ENCODE data around the gene TSHB.

Gene TSHB

DNA sequence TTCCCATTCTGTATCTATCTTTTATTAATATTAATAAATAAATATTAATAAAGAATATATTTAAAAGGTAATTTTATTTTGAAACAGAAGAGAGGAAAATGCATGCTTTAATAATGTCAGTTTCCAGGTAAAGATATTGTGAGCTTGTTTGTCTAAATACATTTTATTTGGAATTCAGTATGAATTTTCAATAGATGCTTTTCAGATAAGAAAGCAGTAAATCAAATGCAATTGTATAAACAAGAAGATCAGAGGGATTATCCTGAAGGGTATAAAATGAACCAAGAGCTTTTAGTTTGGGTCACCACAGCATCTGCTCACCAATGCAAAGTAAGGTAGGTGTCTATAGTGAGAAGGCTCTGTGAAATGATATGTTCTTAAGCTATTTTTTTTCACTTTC is at the start of gene TSHB:
TSHB (plus strand) TSS at position 301 of the 400 bp plus-strand sequence. CDS start 3,537 bp downstream, outside the sequence.
- Histone ChIP-seq H4K20me1 (ENCODE audit: control insufficient read depth, insufficient read depth, low read depth, low read length) (no peaks in the 10 kb centered on the region), H3K36me3 (ENCODE audit: control insufficient read depth, low read length) (no peaks in the 10 kb centered on the region), H3K27ac (ENCODE audit: low read depth, low read length) (no peak within 1 kb of the TSS), H3K79me2 (ENCODE audit: control insufficient read depth, low read length) (no peaks in the 10 kb centered on the region), H3K4me2 (ENCODE audit: low read length) (no peak within 1 kb of the TSS), H3K4me3 (ENCODE audit: low read length) (no peak within 1 kb of the TSS), H3K9me2 (replicated peaks; ENCODE audit: control insufficient read depth, low read length) (no peaks in the 10 kb centered on the region), H3K4me1 (ENCODE audit: control insufficient read depth, low read length) (no peaks in the 10 kb centered on the region), H3K27me3 (ENCODE audit: control insufficient read depth, low read length) (no peaks in the 10 kb centered on the region), H3F3A (ENCODE audit: control insufficient read depth, insufficient read depth) (no peaks in the 10 kb centered on the region), H3K9me3 (ENCODE audit: control insufficient read depth, insufficient read depth, low read length) (no peaks in the 10 kb centered on the region)
- TF ChIP-seq CTCF (IDR thresholded peaks at IDR 0.05; ENCODE audit: low read depth, low read length, poor library complexity, severe bottlenecking), result no peak
- TF ChIP-seq EZH2phosphoT487 (IDR thresholded peaks at IDR 0.05; ENCODE audit: borderline replicate concordance, low read length), result no peak

DNA sequence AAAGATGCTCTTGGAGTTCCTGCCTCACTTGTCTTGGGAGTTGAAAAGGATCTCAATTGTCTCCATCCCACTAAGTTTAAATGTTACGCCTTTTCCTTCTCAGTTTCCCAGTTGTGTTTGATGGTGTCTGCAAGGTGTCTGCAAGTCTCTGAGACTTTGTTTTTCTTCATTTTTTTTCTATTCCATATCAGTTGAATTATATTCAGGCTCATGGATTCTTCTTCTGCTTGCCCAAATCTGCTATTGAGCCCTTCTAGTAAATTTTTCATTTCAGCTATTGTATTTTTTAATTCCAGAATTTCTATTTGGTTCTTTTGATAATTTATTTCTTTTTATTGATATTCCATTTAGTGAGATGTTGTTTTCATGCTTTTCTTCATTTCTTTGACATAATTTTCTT is 47.4 kb upstream of the TSHB start:
- Histone ChIP-seq H3K27me3 (ENCODE audit: control insufficient read depth, low read length) (no peaks in the 10 kb centered on the region), H3K4me3 (ENCODE audit: low read length) (no peak overlapping the region), H3K79me2 (ENCODE audit: control insufficient read depth, low read length) (no peaks in the 10 kb centered on the region), H3K9me3 (ENCODE audit: control insufficient read depth, insufficient read depth, low read length) (no peaks in the 10 kb centered on the region), H3K27ac (ENCODE audit: low read depth, low read length) (no peak overlapping the region), H3K4me2 (ENCODE audit: low read length) (no peak overlapping the region), H3K9me2 (replicated peaks; ENCODE audit: control insufficient read depth, low read length) (no peaks in the 10 kb centered on the region), H3K4me1 (ENCODE audit: control insufficient read depth, low read length) (no peaks in the 10 kb centered on the region), H4K20me1 (ENCODE audit: control insufficient read depth, insufficient read depth, low read depth, low read length) (no peaks in the 10 kb centered on the region), H3K36me3 (ENCODE audit: control insufficient read depth, low read length) (no peaks in the 10 kb centered on the region), H3F3A (ENCODE audit: control insufficient read depth, insufficient read depth) (no peaks in the 10 kb centered on the region)
- TF ChIP-seq CTCF (IDR thresholded peaks at IDR 0.05; ENCODE audit: low read depth, low read length, poor library complexity, severe bottlenecking) (no peak), EZH2phosphoT487 (IDR thresholded peaks at IDR 0.05; ENCODE audit: borderline replicate concordance, low read length) (no peak)

GRCh38 chr1:114986286-114986685 is 43.3 kb upstream of the TSHB start:
- H3K36me3 ChIP-seq (ENCODE audit: control insufficient read depth, low read length), result no peaks in the 10 kb centered on the region
- H3K9me3 ChIP-seq (ENCODE audit: control insufficient read depth, insufficient read depth, low read length), result no peaks in the 10 kb centered on the region
- TF ChIP-seq EZH2phosphoT487 (IDR thresholded peaks at IDR 0.05; ENCODE audit: borderline replicate concordance, low read length), result no peak
- no peak for TF ChIP-seq CTCF (IDR thresholded peaks at IDR 0.05; ENCODE audit: low read depth, low read length, poor library complexity, severe bottlenecking)
- H3K4me2 ChIP-seq (ENCODE audit: low read length), result no peak overlapping the region
- no peaks in the 10 kb centered on the region for H3K9me2 ChIP-seq (replicated peaks; ENCODE audit: control insufficient read depth, low read length)
- H3K79me2 ChIP-seq (ENCODE audit: control insufficient read depth, low read length), result no peaks in the 10 kb centered on the region
- no peaks in the 10 kb centered on the region for H4K20me1 ChIP-seq (ENCODE audit: control insufficient read depth, insufficient read depth, low read depth, low read length)
- H3K4me3 ChIP-seq (ENCODE audit: low read length), result no peak overlapping the region
- H3K27ac ChIP-seq (ENCODE audit: low read depth, low read length), result no peak overlapping the region
- H3K27me3 ChIP-seq (ENCODE audit: control insufficient read depth, low read length), result no peaks in the 10 kb centered on the region; the same call in 1 of the 2 replicates
- no peaks in the 10 kb centered on the region for H3K4me1 ChIP-seq (ENCODE audit: control insufficient read depth, low read length)
- no peaks in the 10 kb centered on the region for H3F3A ChIP-seq (ENCODE audit: control insufficient read depth, insufficient read depth)

Measured in DOHH2 (cell line).